Measurements from ENCODE around the gene FEN1.

The FEN1 gene

GRCh38 chr11:61795876-61796526 is 3.3 kb downstream of the FEN1 start:
- DNase-seq: no peak

- DNase-seq: peak; percentile 72
These were observed 4.7 kb downstream of the FEN1 start for GRCh38 chr11:61797263-61797944.

- DNase-seq: no peak
These were observed 7.1 kb downstream of the FEN1 start for GRCh38 chr11:61799665-61800284.

GRCh38 chr11:61800331-61801281 is 7.9 kb downstream of the FEN1 start:
- no peak for DNase-seq

- no peak for DNase-seq
These were observed 9.9 kb downstream of the FEN1 start for GRCh38 chr11:61802605-61803004.

GRCh38 chr11:61803889-61804647 is 11.4 kb downstream of the FEN1 start:
- no peak for DNase-seq

GRCh38 chr11:61805146-61805545 is 12.4 kb downstream of the FEN1 start:
- DNase-seq: no peak

GRCh38 chr11:61806785-61807184 is 14.1 kb downstream of the FEN1 start:
- no peak for DNase-seq

GRCh38 chr11:61810671-61811175 is 18.0 kb downstream of the FEN1 start:
- no peak for DNase-seq

- DNase-seq: no peak
These were observed 19.1 kb downstream of the FEN1 start for GRCh38 chr11:61811831-61812230.

- DNase-seq: no peak
These were observed 20.2 kb downstream of the FEN1 start for GRCh38 chr11:61812736-61813411.

- DNase-seq: no peak
These were observed 21.7 kb downstream of the FEN1 start for GRCh38 chr11:61814247-61814957.

GRCh38 chr11:61814958-61815789 is 22.5 kb downstream of the FEN1 start:
- peak; percentile 34 for DNase-seq

GRCh38 chr11:61815790-61816735 is 23.4 kb downstream of the FEN1 start:
- peak; percentile 64 for DNase-seq

GRCh38 chr11:61816736-61817455 is 24.2 kb downstream of the FEN1 start, which contains the start of gene FADS1:
Gene FADS1, minus strand, starts transcription at chr11:61817003. Its CDS starts 74 bp downstream, at chr11:61816929.
- peak; percentile 74 for DNase-seq

GRCh38 chr11:61817471-61818202 is 24.9 kb downstream of the FEN1 start:
- DNase-seq: no peak

GRCh38 chr11:61820174-61820573 is 27.5 kb downstream of the FEN1 start:
- DNase-seq: no peak
